Tibial nerve (tissue), 4 donors: ENCODE measurements around the gene ADD2.

ENCODE experiments used
- EP300 ChIP-seq, 2 donors: sonication (generic); formaldehyde crosslinking; IDR thresholded peaks; one replicate each; pipeline ENCODE4 v1.6.1; 2017; ENCODE audit warnings: antibody characterized with exemption in 2 of 2, mild to moderate bottlenecking in 1 of 2
- POLR2A ChIP-seq, 2 donors: fragments of 450-650 bp; IDR thresholded peaks; one replicate each; pipeline ENCODE4 v1.6.1; 2017; ENCODE audit warnings: antibody characterized with exemption in 2 of 2, mild to moderate bottlenecking in 2 of 2, moderate library complexity in 2 of 2
- TF ChIP-seq, protein P1 (sequence below), 5 experiments: fragments of 200-600 bp in 3 of 5; fragments of 450-650 bp in 2 of 5; sonication (generic) in 3 of 5; IDR thresholded peaks; one replicate each; pipeline ENCODE4 v1.5.1; 2016 to 2019; ENCODE audit warnings: antibody characterized with exemption in 5 of 5, mild to moderate bottlenecking in 3 of 5, moderate library complexity in 2 of 5

DNA sequence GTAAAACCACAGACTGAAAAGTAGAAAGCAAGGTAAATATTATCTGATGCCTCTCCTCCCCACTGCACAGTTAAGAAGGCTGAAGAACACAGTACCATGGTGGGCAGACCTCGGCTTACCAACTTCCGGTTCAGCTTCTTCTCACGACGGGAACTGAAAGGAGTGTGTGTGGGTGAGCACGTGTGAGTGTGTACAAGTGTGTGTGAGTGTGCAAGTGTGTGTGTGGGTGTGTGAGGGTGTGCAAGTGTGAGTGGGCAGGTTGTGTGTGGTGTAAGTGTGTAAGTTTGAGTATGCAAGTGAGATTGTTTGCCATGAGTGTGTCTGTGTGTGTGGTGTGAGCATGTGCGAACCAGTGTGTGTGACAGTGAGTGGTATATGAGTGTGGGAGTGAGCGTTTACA is 103.5 kb downstream of the ADD2 start:
- TF ChIP-seq, protein P1, sequence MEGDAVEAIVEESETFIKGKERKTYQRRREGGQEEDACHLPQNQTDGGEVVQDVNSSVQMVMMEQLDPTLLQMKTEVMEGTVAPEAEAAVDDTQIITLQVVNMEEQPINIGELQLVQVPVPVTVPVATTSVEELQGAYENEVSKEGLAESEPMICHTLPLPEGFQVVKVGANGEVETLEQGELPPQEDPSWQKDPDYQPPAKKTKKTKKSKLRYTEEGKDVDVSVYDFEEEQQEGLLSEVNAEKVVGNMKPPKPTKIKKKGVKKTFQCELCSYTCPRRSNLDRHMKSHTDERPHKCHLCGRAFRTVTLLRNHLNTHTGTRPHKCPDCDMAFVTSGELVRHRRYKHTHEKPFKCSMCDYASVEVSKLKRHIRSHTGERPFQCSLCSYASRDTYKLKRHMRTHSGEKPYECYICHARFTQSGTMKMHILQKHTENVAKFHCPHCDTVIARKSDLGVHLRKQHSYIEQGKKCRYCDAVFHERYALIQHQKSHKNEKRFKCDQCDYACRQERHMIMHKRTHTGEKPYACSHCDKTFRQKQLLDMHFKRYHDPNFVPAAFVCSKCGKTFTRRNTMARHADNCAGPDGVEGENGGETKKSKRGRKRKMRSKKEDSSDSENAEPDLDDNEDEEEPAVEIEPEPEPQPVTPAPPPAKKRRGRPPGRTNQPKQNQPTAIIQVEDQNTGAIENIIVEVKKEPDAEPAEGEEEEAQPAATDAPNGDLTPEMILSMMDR (IDR thresholded peaks at IDR 0.05), result no peak
- no peak for TF ChIP-seq POLR2A (IDR thresholded peaks at IDR 0.05)
- TF ChIP-seq EP300 (IDR thresholded peaks at IDR 0.05), result no peak
